Measurements from ENCODE around the gene BORCS6.
"Not testable (repeated sequence)": the region's sequence is repeated elsewhere in the genome, so short reads cannot be mapped to it uniquely, and the experiment has no call there.

BORCS6 gene

GRCh38 chr17:8176998-8177731 is 12.8 kb downstream of the BORCS6 start:
- H3K27ac ChIP-seq: no peak overlapping the region
- H3K27me3 ChIP-seq: peaks cover 4% of the 10 kb centered on the region
- peaks cover 33 to 38% of the 10 kb centered on the region in 2 experiments for H3K4me1 ChIP-seq (ENCODE audit: control insufficient read depth in 1 of 2, insufficient read depth in 1 of 2, low read depth in 1 of 2, low read length in 1 of 2)
- no peaks in the 10 kb centered on the region for H3K9me3 ChIP-seq
- no peaks in the 10 kb centered on the region for H3K36me3 ChIP-seq
- TF ChIP-seq CTCF (IDR thresholded peaks at IDR 0.05): no peak
- H3K4me3 ChIP-seq (ENCODE audit: low read depth in 1 of 2, low read length in 1 of 2): peak overlapping the region; percentile 68 to 85

GRCh38 chr17:8176197-8176940 is 13.6 kb downstream of the BORCS6 start, which contains the start of gene TMEM107:
TMEM107 (minus strand) TSS chr17:8176380; CDS start chr17:8176286, 94 bp downstream.
- Histone ChIP-seq H3K4me1 (ENCODE audit: control insufficient read depth in 1 of 2, insufficient read depth in 1 of 2, low read depth in 1 of 2, low read length in 1 of 2) (peaks cover 33 to 38% of the 10 kb centered on the region in 2 experiments), H3K4me3 (ENCODE audit: low read depth in 1 of 2, low read length in 1 of 2) (peak within 1 kb of the TSS; percentile 68 to 85), H3K9me3 (no peaks in the 10 kb centered on the region), H3K36me3 (no peaks in the 10 kb centered on the region), H3K27me3 (no peaks in the 10 kb centered on the region), H3K27ac (peak within 1 kb of the TSS; percentile 64)
- TF ChIP-seq CTCF (IDR thresholded peaks at IDR 0.05): no peak

GRCh38 chr17:8175795-8176196 is 14.2 kb downstream of the BORCS6 start:
- H3K27me3 ChIP-seq: no peaks in the 10 kb centered on the region
- H3K36me3 ChIP-seq: no peaks in the 10 kb centered on the region
- peaks cover 33 to 38% of the 10 kb centered on the region in 2 experiments for H3K4me1 ChIP-seq (ENCODE audit: control insufficient read depth in 1 of 2, insufficient read depth in 1 of 2, low read depth in 1 of 2, low read length in 1 of 2)
- peak overlapping the region; percentile 64 for H3K27ac ChIP-seq
- H3K9me3 ChIP-seq: no peaks in the 10 kb centered on the region
- peak overlapping the region; percentile 68 to 85 for H3K4me3 ChIP-seq (ENCODE audit: low read depth in 1 of 2, low read length in 1 of 2)
- no peak for TF ChIP-seq CTCF (IDR thresholded peaks at IDR 0.05)

GRCh38 chr17:8173871-8174322 is 16.1 kb downstream of the BORCS6 start:
- TF ChIP-seq CTCF (IDR thresholded peaks at IDR 0.05): no peak
- Histone ChIP-seq H3K4me3 (ENCODE audit: low read depth in 1 of 2, low read length in 1 of 2) (peak overlapping the region; percentile 69 to 83), H3K27ac (peak overlapping the region; percentile 94), H3K9me3 (no peaks in the 10 kb centered on the region), H3K4me1 (ENCODE audit: control insufficient read depth in 1 of 2, insufficient read depth in 1 of 2, low read depth in 1 of 2, low read length in 1 of 2) (peaks cover 33 to 38% of the 10 kb centered on the region in 2 experiments), H3K36me3 (no peaks in the 10 kb centered on the region), H3K27me3 (no peaks in the 10 kb centered on the region)

- no peaks in the 10 kb centered on the region for H3K27me3 ChIP-seq
- peak overlapping the region; percentile 69 to 83 for H3K4me3 ChIP-seq (ENCODE audit: low read depth in 1 of 2, low read length in 1 of 2)
- no peaks in the 10 kb centered on the region for H3K36me3 ChIP-seq
- no peak for TF ChIP-seq CTCF (IDR thresholded peaks at IDR 0.05)
- H3K27ac ChIP-seq: peak overlapping the region; percentile 94
- peaks cover 33 to 38% of the 10 kb centered on the region in 2 experiments for H3K4me1 ChIP-seq (ENCODE audit: control insufficient read depth in 1 of 2, insufficient read depth in 1 of 2, low read depth in 1 of 2, low read length in 1 of 2)
- H3K9me3 ChIP-seq: no peaks in the 10 kb centered on the region
Measured at GRCh38 chr17:8173056-8173870, 16.7 kb downstream of the BORCS6 start.

GRCh38 chr17:8170186-8170585 is 19.8 kb downstream of the BORCS6 start:
- not testable (repeated sequence) for H3K36me3 ChIP-seq; H3K9me3 ChIP-seq; H3K4me3 ChIP-seq (ENCODE audit: low read depth in 1 of 2, low read length in 1 of 2); H3K27me3 ChIP-seq; H3K27ac ChIP-seq
- peaks cover 17 to 20% of the 10 kb centered on the region in 2 experiments for H3K4me1 ChIP-seq (ENCODE audit: control insufficient read depth in 1 of 2, insufficient read depth in 1 of 2, low read depth in 1 of 2, low read length in 1 of 2)

All from neutrophil (primary cell).